ENCODE results near the gene PDE1A. TPM values are rescaled to one million over a fixed set of nuclear protein-coding genes. Genes with fewer than 3 reads are reported as not detected.

The PDE1A gene
- total RNA-seq, 1 donor from 2014 or later, result 1.1 TPM

GRCh38 chr2:182103526-182103925 lies 323.3 kb downstream of the PDE1A start:
- Mint-ChIP-seq H3K27ac (ENCODE audit: unreplicated experiment) (no peak overlapping the region), H3K4me1 (ENCODE audit: low read depth) (no peaks in the 10 kb centered on the region), H3K9me3 (ENCODE audit: low read depth) (peaks cover 6% of the 10 kb centered on the region), H3K36me3 (ENCODE audit: low read depth) (no peaks in the 10 kb centered on the region), H3K4me3 (ENCODE audit: unreplicated experiment) (no peak overlapping the region), H3K27me3 (ENCODE audit: low read depth) (no peaks in the 10 kb centered on the region)
- no peak for TF ChIP-seq CTCF (IDR thresholded peaks at IDR 0.05)
- DNase-seq (ENCODE audit: low spot score), result no peak

GRCh38 chr2:182101263-182101662 lies 325.6 kb downstream of the PDE1A start:
- no peak for DNase-seq (ENCODE audit: low spot score)
- Mint-ChIP-seq H3K4me3 (ENCODE audit: unreplicated experiment) (no peak overlapping the region), H3K4me1 (ENCODE audit: low read depth) (no peaks in the 10 kb centered on the region), H3K27me3 (ENCODE audit: low read depth) (no peaks in the 10 kb centered on the region), H3K36me3 (ENCODE audit: low read depth) (no peaks in the 10 kb centered on the region), H3K9me3 (ENCODE audit: low read depth) (peaks cover 3% of the 10 kb centered on the region), H3K27ac (ENCODE audit: unreplicated experiment) (no peak overlapping the region)
- peak; percentile 58 for TF ChIP-seq CTCF (IDR thresholded peaks at IDR 0.05)

GRCh38 chr2:182098648-182099047 lies 328.2 kb downstream of the PDE1A start:
- no peaks in the 10 kb centered on the region for H3K4me1 Mint-ChIP-seq (ENCODE audit: low read depth)
- H3K27me3 Mint-ChIP-seq (ENCODE audit: low read depth), result no peaks in the 10 kb centered on the region
- H3K4me3 Mint-ChIP-seq (ENCODE audit: unreplicated experiment), result no peak overlapping the region
- TF ChIP-seq CTCF (IDR thresholded peaks at IDR 0.05), result no peak
- H3K9me3 Mint-ChIP-seq (ENCODE audit: low read depth), result peaks cover 3% of the 10 kb centered on the region
- H3K36me3 Mint-ChIP-seq (ENCODE audit: low read depth), result peaks cover 3% of the 10 kb centered on the region
- DNase-seq (ENCODE audit: low spot score), result no peak
- no peak overlapping the region for H3K27ac Mint-ChIP-seq (ENCODE audit: unreplicated experiment)

GRCh38 chr2:182097571-182098164 lies 329.2 kb downstream of the PDE1A start:
- H3K27ac Mint-ChIP-seq (ENCODE audit: unreplicated experiment), result no peak overlapping the region
- H3K4me3 Mint-ChIP-seq (ENCODE audit: unreplicated experiment), result no peak overlapping the region
- no peaks in the 10 kb centered on the region for H3K4me1 Mint-ChIP-seq (ENCODE audit: low read depth)
- peaks cover 7% of the 10 kb centered on the region for H3K9me3 Mint-ChIP-seq (ENCODE audit: low read depth)
- TF ChIP-seq CTCF (IDR thresholded peaks at IDR 0.05), result no peak
- H3K36me3 Mint-ChIP-seq (ENCODE audit: low read depth), result peaks cover 7% of the 10 kb centered on the region
- H3K27me3 Mint-ChIP-seq (ENCODE audit: low read depth), result no peaks in the 10 kb centered on the region
- no peak for DNase-seq (ENCODE audit: low spot score)

GRCh38 chr2:182090486-182090885 lies 336.4 kb downstream of the PDE1A start:
- no peak for TF ChIP-seq CTCF (IDR thresholded peaks at IDR 0.05)
- no peak overlapping the region for H3K27ac Mint-ChIP-seq (ENCODE audit: unreplicated experiment)
- H3K4me1 Mint-ChIP-seq (ENCODE audit: low read depth), result peaks cover 21% of the 10 kb centered on the region
- no peak overlapping the region for H3K4me3 Mint-ChIP-seq (ENCODE audit: unreplicated experiment)
- no peaks in the 10 kb centered on the region for H3K27me3 Mint-ChIP-seq (ENCODE audit: low read depth)
- peaks cover 7% of the 10 kb centered on the region for H3K9me3 Mint-ChIP-seq (ENCODE audit: low read depth)
- H3K36me3 Mint-ChIP-seq (ENCODE audit: low read depth), result peaks cover 7% of the 10 kb centered on the region
- DNase-seq (ENCODE audit: low spot score), result no peak

Measured in chondrocyte (in vitro differentiated cells).